Ishikawa (cell line): ENCODE data around the gene PDE4D.
A peak's percentile ranks its signal among the peaks of the same experiment; 100 is the strongest.

Experiments used
- CEBPB ChIP-seq: IDR thresholded peaks from 2 replicates; pipeline ENCODE4 v1.6.1; 2012
- CREB1 ChIP-seq: IDR thresholded peaks from 2 replicates; pipeline ENCODE4 v1.6.1; 2012; ENCODE audit warnings: low read depth
- EGR1 ChIP-seq: IDR thresholded peaks from 2 replicates; pipeline ENCODE4 v1.6.1; 2012
- EP300 ChIP-seq: IDR thresholded peaks from 2 replicates; pipeline ENCODE4 v1.6.1; 2012; ENCODE audit warnings: borderline replicate concordance
- FOXM1 ChIP-seq: IDR thresholded peaks from 2 replicates; pipeline ENCODE4 v1.6.1; 2012; ENCODE audit warnings: low read depth, borderline replicate concordance
- NFIC ChIP-seq: IDR thresholded peaks from 2 replicates; pipeline ENCODE4 v1.6.1; 2012
- RAD21 ChIP-seq: IDR thresholded peaks from 2 replicates; pipeline ENCODE4 v1.6.1; 2012; ENCODE audit warnings: low read depth
- TAF1 ChIP-seq: IDR thresholded peaks from 2 replicates; pipeline ENCODE4 v1.6.1; 2012; ENCODE audit warnings: low read depth, mild to moderate bottlenecking
- TCF12 ChIP-seq: IDR thresholded peaks from 2 replicates; pipeline ENCODE4 v1.6.1; 2012; ENCODE audit warnings: low read depth
- TEAD4 ChIP-seq: IDR thresholded peaks from 2 replicates; pipeline ENCODE4 v1.6.1; 2012
- YY1 ChIP-seq: IDR thresholded peaks from 2 replicates; pipeline ENCODE4 v1.6.1; 2012; ENCODE audit warnings: low read depth
- ZBTB7A ChIP-seq: IDR thresholded peaks from 2 replicates; pipeline ENCODE4 v1.6.1; 2012; ENCODE audit warnings: low read depth
- TF ChIP-seq, protein P1 (sequence below): IDR thresholded peaks from 2 replicates; pipeline ENCODE4 v1.6.1; 2012; ENCODE audit warnings: low read depth, mild to moderate bottlenecking
- TF ChIP-seq, protein P2 (sequence below): IDR thresholded peaks from 2 replicates; pipeline ENCODE4 v1.6.1; 2012
- TF ChIP-seq, protein P3 (sequence below): IDR thresholded peaks from 2 replicates; pipeline ENCODE4 v1.6.1; 2012

The PDE4D gene

DNA sequence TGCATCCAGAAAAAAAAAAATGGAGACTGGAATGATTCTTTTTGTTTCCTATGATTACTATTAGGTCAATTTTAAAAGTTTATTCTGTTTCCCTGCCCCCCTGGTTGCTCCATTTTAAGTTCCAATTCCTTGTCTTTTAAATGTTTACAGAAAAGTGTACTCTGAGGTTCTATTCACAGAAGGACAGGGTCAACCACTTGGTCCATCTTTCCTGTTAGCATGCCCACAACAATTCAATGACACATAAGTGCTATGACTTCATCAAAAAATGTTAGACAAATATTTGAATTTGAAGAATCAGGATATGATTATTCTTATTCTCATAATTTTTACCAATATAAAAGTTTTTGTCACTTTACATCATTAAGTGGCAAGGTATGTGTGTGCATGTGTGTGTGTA, 123.7 kb downstream of the PDE4D start:
- no peak for TF ChIP-seq TEAD4

DNA sequence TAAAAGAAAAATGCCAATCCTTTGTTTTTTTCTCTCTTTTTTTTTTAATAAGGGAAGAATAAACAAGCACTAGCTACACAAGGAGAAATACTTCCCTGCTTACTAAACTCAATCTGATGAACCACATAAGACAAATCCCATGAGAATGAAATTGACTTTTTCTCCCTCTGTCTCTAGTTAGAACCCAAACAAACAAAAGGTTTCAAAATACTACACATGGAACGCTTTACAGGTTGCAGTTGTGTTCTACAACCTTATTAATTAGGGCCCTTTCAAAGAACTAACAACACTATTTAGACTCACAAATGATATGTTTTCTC, 124.5 kb downstream of the PDE4D start:
- TF ChIP-seq TEAD4: no peak
- TF ChIP-seq NFIC: no peak
- TF ChIP-seq EP300: no peak
- no peak for TF ChIP-seq EGR1
- TF ChIP-seq, protein P1, sequence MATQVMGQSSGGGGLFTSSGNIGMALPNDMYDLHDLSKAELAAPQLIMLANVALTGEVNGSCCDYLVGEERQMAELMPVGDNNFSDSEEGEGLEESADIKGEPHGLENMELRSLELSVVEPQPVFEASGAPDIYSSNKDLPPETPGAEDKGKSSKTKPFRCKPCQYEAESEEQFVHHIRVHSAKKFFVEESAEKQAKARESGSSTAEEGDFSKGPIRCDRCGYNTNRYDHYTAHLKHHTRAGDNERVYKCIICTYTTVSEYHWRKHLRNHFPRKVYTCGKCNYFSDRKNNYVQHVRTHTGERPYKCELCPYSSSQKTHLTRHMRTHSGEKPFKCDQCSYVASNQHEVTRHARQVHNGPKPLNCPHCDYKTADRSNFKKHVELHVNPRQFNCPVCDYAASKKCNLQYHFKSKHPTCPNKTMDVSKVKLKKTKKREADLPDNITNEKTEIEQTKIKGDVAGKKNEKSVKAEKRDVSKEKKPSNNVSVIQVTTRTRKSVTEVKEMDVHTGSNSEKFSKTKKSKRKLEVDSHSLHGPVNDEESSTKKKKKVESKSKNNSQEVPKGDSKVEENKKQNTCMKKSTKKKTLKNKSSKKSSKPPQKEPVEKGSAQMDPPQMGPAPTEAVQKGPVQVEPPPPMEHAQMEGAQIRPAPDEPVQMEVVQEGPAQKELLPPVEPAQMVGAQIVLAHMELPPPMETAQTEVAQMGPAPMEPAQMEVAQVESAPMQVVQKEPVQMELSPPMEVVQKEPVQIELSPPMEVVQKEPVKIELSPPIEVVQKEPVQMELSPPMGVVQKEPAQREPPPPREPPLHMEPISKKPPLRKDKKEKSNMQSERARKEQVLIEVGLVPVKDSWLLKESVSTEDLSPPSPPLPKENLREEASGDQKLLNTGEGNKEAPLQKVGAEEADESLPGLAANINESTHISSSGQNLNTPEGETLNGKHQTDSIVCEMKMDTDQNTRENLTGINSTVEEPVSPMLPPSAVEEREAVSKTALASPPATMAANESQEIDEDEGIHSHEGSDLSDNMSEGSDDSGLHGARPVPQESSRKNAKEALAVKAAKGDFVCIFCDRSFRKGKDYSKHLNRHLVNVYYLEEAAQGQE: no peak
- no peak for TF ChIP-seq TCF12
- no peak for TF ChIP-seq FOXM1
- TF ChIP-seq, protein P2, sequence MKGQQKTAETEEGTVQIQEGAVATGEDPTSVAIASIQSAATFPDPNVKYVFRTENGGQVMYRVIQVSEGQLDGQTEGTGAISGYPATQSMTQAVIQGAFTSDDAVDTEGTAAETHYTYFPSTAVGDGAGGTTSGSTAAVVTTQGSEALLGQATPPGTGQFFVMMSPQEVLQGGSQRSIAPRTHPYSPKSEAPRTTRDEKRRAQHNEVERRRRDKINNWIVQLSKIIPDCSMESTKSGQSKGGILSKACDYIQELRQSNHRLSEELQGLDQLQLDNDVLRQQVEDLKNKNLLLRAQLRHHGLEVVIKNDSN: no peak
- TF ChIP-seq RAD21: no peak
- TF ChIP-seq YY1: no peak
- no peak for TF ChIP-seq CEBPB
- no peak for TF ChIP-seq CREB1
- TF ChIP-seq, protein P3, sequence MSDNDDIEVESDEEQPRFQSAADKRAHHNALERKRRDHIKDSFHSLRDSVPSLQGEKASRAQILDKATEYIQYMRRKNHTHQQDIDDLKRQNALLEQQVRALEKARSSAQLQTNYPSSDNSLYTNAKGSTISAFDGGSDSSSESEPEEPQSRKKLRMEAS: no peak
- TF ChIP-seq ZBTB7A: no peak
- TF ChIP-seq TAF1: no peak

DNA sequence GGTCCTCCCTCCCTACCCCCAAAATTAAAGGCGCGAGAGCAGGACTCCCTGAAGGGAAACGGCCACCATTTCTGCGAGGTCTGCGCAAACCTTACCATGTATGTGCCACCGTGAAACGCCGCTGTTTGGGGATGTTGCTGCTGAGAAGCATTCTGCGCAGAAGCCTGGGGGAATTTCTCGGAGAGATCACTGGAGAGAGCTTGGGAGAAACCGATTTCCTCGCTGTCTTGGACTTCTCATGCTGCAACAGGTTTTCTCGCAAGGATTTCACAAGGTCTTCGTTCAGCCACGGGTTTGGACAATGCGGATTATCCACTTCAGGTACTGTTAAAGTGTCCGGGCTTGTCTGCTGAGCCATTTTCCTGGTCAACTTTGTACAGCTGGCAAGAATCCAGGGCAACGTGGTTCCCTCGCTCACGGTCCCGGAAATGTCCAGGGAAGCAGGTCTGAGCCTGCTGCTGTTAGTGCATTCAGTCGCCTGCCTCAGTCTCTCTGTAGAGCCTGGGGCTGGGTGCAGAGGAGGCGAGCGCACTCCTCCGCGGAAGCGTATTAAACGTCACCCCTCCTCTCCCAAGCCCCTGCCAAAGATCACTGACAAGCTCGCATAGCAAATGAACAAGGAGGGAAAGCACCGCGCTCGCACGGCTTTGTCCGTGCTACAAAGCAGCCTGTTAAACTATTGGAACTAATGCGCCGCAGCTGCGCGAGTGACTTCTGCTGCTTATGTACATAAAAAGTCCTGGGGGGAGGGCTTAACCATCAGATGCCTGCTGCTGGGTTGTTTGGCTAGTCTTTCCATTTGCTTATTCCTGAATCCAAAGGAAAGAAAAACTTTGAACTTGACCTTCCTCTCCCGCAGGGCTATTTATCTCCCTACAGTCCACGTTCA, 125.1 kb downstream of the PDE4D start:
- TF ChIP-seq FOXM1 (no peak), TCF12 (no peak), EP300 (no peak), CREB1 (no peak), EGR1 (no peak), NFIC (peak; percentile 46; the same call in 1 of the 2 replicates)
- TF ChIP-seq, protein P3: 0 out of 2 replicates have a peak, but pooled peaks have one; percentile 44
- TF ChIP-seq, protein P2: no peak

DNA sequence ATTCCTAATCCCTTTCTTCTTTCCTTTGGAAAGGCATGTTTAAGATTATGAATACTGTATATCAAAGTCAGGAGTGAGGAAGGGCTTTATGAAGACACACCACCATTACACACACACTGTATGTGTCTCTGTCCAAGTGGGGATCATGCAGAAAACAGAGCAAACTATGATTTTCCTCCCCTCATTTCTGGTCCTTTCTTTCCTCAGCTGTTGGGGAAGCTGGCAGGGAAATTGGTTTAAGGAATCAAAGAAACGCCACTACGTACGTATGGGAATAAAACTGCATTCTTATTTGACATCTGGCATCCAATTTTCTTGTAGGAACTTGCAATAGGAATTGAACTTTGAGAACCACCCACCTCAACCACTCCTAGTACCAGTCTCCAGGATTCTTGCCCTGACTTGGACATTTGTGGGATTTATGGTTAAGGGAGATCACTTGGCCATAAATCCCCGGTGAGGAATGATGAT, 125.8 kb downstream of the PDE4D start:
- no peak for TF ChIP-seq TEAD4

DNA sequence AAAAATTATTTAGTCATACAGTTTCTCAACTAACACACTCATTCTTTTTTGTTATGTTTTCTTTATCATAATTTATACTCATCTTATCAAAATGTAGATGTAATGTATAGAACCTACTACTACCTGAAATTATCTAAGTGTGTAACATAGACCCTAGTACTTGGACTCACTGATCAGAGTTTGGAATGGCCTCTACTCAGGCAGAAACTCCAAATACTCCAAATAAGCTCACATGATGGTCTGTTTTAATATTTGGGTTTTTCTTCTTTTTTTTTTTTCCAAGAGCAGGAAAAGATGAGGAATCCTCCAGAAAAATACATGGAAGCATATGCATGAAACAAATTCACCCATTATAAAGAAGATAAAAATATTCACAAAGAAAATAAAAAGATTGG, 126.3 kb downstream of the PDE4D start:
- no peak for TF ChIP-seq ZBTB7A
- TF ChIP-seq, protein P1: no peak
- no peak for TF ChIP-seq YY1
- no peak for TF ChIP-seq NFIC
- TF ChIP-seq, protein P2: no peak
- TF ChIP-seq CEBPB: no peak
- no peak for TF ChIP-seq EP300
- no peak for TF ChIP-seq TEAD4
- TF ChIP-seq TAF1: no peak
- TF ChIP-seq CREB1: no peak
- TF ChIP-seq TCF12: no peak
- no peak for TF ChIP-seq FOXM1
- TF ChIP-seq, protein P3: no peak
